ENCODE measurements around the gene DPH1. TPM values are rescaled to one million over a fixed set of nuclear protein-coding genes. Genes with fewer than 3 reads are reported as not detected.

DPH1 gene
- total and polyA plus RNA-seq, 2 of the 4 experiments (the other 2 are of a cell fraction), result 24.4 to 49.9 TPM

- H3K4ac ChIP-seq (ENCODE audit: low read depth, low read length), result no peak overlapping the region
- no peak overlapping the region for H3K4me2 ChIP-seq (ENCODE audit: low read depth, low read length)
- H2BK15ac ChIP-seq (ENCODE audit: low read depth, low read length), result no peak overlapping the region
- no peaks in the 10 kb centered on the region for H3K36me3 ChIP-seq (ENCODE audit: control insufficient read depth, insufficient read depth, low read length)
- dilution Hi-C loops (cut with HindIII; ENCODE audit: low sequenced_read_pairs, unreplicated experiment) (no loop called here), intact Hi-C loops (cut with micrococcal nuclease) (no loop called here), in situ Hi-C loops (cut with MboI; ENCODE audit: low sequenced_read_pairs) (no loop called here)
- no peak overlapping the region for H2BK20ac ChIP-seq (ENCODE audit: low read depth, low read length)
- no peak overlapping the region for H3K9ac ChIP-seq (ENCODE audit: low read depth, low read length)
- peaks cover 85% of the 10 kb centered on the region for H3K27me3 ChIP-seq (ENCODE audit: control insufficient read depth, insufficient read depth, low read length)
- no peak overlapping the region for H3K27ac ChIP-seq (ENCODE audit: insufficient read depth, low read length)
- H4K91ac ChIP-seq (ENCODE audit: insufficient read depth, low read depth, low read length), result no peak overlapping the region
- H4K5ac ChIP-seq (ENCODE audit: low read depth, low read length), result no peak overlapping the region
- no peak overlapping the region for H2BK5ac ChIP-seq (ENCODE audit: low read depth, low read length, poor library complexity, severe bottlenecking)
- no peak overlapping the region for H3K4me3 ChIP-seq (ENCODE audit: insufficient read depth, low read depth, low read length)
- no peak overlapping the region for H3K56ac ChIP-seq (ENCODE audit: extremely low read depth, insufficient read depth, low read length)
- H4K8ac ChIP-seq (ENCODE audit: low read depth in 2 of 2, low read length in 2 of 2), result no peak overlapping the region
- BruUV-seq (replicated peaks), result no TSS peak
- H3K23ac ChIP-seq (ENCODE audit: low read depth, low read length), result no peak overlapping the region
- H2AFZ ChIP-seq (replicated peaks; ENCODE audit: low read length, poor library complexity), result no peak overlapping the region
- H3K18ac ChIP-seq (ENCODE audit: low read depth, low read length), result no peak overlapping the region
- no CpG with 5 or more reads among the region's 8 CpGs for WGBS, 2 experiments (ENCODE audit: extremely low coverage in 2 of 2, insufficient read length in 1 of 2)
- ATAC-seq (ENCODE audit: low read depth) (no peak), DNase-seq (no peak)
- H3K9me3 ChIP-seq (ENCODE audit: control insufficient read depth, insufficient read depth, low read length), result no peaks in the 10 kb centered on the region
- no peaks in the 10 kb centered on the region for H3K9me1 ChIP-seq (ENCODE audit: insufficient read depth, low read length)
- H3K4me1 ChIP-seq (ENCODE audit: control insufficient read depth, insufficient read depth, low read length), result peaks cover 1% of the 10 kb centered on the region; the same call in 1 of the 2 replicates
- no peak overlapping the region for H3K14ac ChIP-seq (replicated peaks; ENCODE audit: low read depth, low read length)
- no peak overlapping the region for H2BK120ac ChIP-seq (ENCODE audit: low read depth, low read length)
- no peak overlapping the region for H2AK5ac ChIP-seq (ENCODE audit: low read depth, low read length)
- CTCF ChIA-PET, result interaction anchor here (1.0 kb wide), 1 partner anchor 9 kb away, joined by 5 read pairs; no protein-coding TSS in a partner anchor
- POLR2A ChIA-PET (ENCODE audit: unreplicated experiment), result no interaction called here
- H4K20me1 ChIP-seq (ENCODE audit: insufficient read depth, low read length), result no peaks in the 10 kb centered on the region; the same call in 1 of the 2 replicates
- TF ChIP-seq BHLHE40 (IDR thresholded peaks at IDR 0.05; ENCODE audit: low read depth, low read length) (no peak), CEBPB (IDR thresholded peaks at IDR 0.05; ENCODE audit: low read depth, low read length) (no peak), POLR2A (IDR thresholded peaks at IDR 0.05; ENCODE audit: low read depth, low read length) (no peak)
- H2AK9ac ChIP-seq (replicated peaks; ENCODE audit: low read depth, low read length, poor library complexity), result no peak overlapping the region
- H3K79me1 ChIP-seq (ENCODE audit: low read depth in 1 of 2, low read length in 2 of 2), result no peaks in the 10 kb centered on the region
These were observed 10.2 kb upstream of the DPH1 start for GRCh38 chr17:2019723-2020122.
